ENCODE measurements around the gene EXOC3L4.

Gene EXOC3L4

GRCh38 chr14:103126088-103126872 is 31.8 kb downstream of the EXOC3L4 start:
- H3K36me3 ChIP-seq (ENCODE audit: insufficient read depth, low read length), result no peaks in the 10 kb centered on the region
- 94% methylated on average over 22 of the region's 22 CpGs for WGBS
- H3K9me3 ChIP-seq (ENCODE audit: insufficient read depth, low read depth, low read length), result no peaks in the 10 kb centered on the region
- H3K27ac ChIP-seq (ENCODE audit: low read depth, low read length), result no peak overlapping the region
- H3K4me1 ChIP-seq (ENCODE audit: insufficient read depth, low read length), result peaks cover 9% of the 10 kb centered on the region
- H3K9ac ChIP-seq (ENCODE audit: low read depth, low read length), result no peak overlapping the region
- H3K27me3 ChIP-seq (ENCODE audit: insufficient read depth, low read length), result peaks cover 23% of the 10 kb centered on the region
- peak overlapping the region; percentile 26; the same call in 1 of the 2 replicates for H3K4me3 ChIP-seq (ENCODE audit: low read length)

DNA sequence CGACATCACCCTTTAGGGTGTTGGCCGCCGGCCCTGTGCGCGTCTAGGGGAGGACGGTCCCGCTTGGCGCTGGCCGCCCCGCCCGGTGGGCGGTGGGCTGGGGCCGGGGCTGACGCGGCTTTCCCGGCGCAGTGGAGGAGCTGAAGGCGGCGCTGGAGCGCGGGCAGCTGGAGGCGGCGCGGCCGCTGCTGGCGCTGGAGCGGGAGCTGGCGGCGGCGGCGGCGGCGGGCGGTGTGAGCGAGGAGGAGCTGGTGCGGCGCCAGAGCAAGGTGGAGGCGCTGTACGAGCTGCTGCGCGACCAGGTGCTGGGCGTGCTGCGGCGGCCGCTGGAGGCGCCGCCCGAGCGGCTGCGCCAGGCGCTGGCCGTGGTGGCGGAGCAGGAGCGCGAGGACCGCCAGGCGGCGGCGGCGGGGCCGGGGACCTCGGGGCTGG is 32.4 kb downstream of the EXOC3L4 start:
- Histone ChIP-seq H3K9me3 (ENCODE audit: insufficient read depth, low read depth, low read length) (no peaks in the 10 kb centered on the region), H3K4me3 (ENCODE audit: low read length) (peak overlapping the region; percentile 26; the same call in 1 of the 2 replicates), H3K4me1 (ENCODE audit: insufficient read depth, low read length) (peaks cover 7% of the 10 kb centered on the region), H3K27me3 (ENCODE audit: insufficient read depth, low read length) (peaks cover 21% of the 10 kb centered on the region), H3K27ac (ENCODE audit: low read depth, low read length) (no peak overlapping the region), H3K9ac (ENCODE audit: low read depth, low read length) (no peak overlapping the region), H3K36me3 (ENCODE audit: insufficient read depth, low read length) (no peaks in the 10 kb centered on the region)
- WGBS, result 96% methylated on average over 62 of the region's 62 CpGs

DNA sequence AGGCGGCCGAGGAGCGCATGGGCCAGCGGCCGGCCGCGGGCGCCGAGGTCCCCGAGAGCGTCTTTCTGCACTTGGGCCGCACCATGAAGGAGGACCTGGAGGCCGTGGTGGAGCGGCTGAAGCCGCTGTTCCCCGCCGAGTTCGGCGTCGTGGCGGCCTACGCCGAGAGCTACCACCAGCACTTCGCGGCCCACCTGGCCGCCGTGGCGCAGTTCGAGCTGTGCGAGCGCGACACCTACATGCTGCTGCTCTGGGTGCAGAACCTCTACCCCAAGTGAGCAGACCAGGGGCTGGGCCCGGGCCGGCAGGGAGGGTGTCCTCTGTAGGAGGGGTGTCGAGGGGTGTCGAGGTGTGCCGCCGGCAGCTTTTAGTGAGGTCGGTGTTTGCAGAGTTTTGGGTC is 32.8 kb downstream of the EXOC3L4 start:
- peaks cover 5% of the 10 kb centered on the region for H3K4me1 ChIP-seq (ENCODE audit: insufficient read depth, low read length)

GRCh38 chr14:103127861-103128598 is 33.5 kb downstream of the EXOC3L4 start:
- Histone ChIP-seq H3K9me3 (ENCODE audit: insufficient read depth, low read depth, low read length) (no peaks in the 10 kb centered on the region), H3K4me3 (ENCODE audit: low read length) (no peak overlapping the region), H3K9ac (ENCODE audit: low read depth, low read length) (no peak overlapping the region), H3K4me1 (ENCODE audit: insufficient read depth, low read length) (no peaks in the 10 kb centered on the region), H3K36me3 (ENCODE audit: insufficient read depth, low read length) (peaks cover 5% of the 10 kb centered on the region), H3K27ac (ENCODE audit: low read depth, low read length) (no peak overlapping the region), H3K27me3 (ENCODE audit: insufficient read depth, low read length) (peaks cover 18% of the 10 kb centered on the region)
- 89% methylated on average over 16 of the region's 16 CpGs for WGBS

More for the DNA sequence above, 32.8 kb downstream of the EXOC3L4 start:
- no peak overlapping the region for H3K27ac ChIP-seq (ENCODE audit: low read depth, low read length)
- peaks cover 21% of the 10 kb centered on the region for H3K27me3 ChIP-seq (ENCODE audit: insufficient read depth, low read length)
- H3K9me3 ChIP-seq (ENCODE audit: insufficient read depth, low read depth, low read length), result no peaks in the 10 kb centered on the region
- H3K9ac ChIP-seq (ENCODE audit: low read depth, low read length), result no peak overlapping the region
- no peaks in the 10 kb centered on the region for H3K36me3 ChIP-seq (ENCODE audit: insufficient read depth, low read length)
- no peak overlapping the region for H3K4me3 ChIP-seq (ENCODE audit: low read length)
- WGBS, result 96% methylated on average over 39 of the region's 39 CpGs

- H3K4me1 ChIP-seq (ENCODE audit: insufficient read depth, low read length), result no peaks in the 10 kb centered on the region
Observed at GRCh38 chr14:103128631-103129300, 34.2 kb downstream of the EXOC3L4 start.

DNA sequence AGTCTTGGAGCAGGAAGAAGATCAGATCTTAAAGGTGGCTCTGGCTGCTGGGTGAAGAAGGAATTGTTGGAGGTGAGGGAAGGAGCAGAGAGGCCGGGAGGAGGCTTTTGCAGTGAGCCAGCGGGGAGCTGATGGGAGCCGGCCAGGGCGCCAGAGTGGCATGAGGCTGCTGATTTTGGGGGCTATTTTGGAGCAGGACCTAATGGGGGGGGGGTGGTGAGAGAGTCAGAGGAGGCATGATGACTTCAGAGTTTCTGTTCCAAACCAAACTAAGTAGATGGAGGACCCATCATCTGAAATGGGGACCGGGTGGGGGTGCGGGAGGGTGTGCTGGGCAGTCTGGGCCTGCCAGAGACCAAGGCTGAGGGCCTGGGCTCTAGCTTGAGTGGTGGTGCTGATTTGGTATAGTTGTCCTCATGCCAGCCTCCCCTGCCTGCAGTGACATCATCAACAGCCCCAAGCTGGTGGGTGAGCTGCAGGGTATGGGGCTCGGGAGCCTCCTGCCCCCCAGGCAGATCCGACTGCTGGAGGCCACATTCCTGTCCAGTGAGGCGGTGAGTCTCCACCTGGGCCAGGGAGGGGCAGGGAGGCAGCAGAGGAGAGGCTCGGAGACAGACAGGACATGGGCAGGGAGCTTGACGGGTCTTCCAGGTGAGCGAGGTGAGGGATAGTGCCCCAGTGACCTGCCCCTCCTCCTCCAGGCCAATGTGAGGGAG is 34.9 kb downstream of the EXOC3L4 start:
- peaks cover 17% of the 10 kb centered on the region for H3K36me3 ChIP-seq (ENCODE audit: insufficient read depth, low read length)
- H3K4me1 ChIP-seq (ENCODE audit: insufficient read depth, low read length), result no peaks in the 10 kb centered on the region
- 89% methylated on average over 12 of the region's 12 CpGs for WGBS
- no peak overlapping the region for H3K4me3 ChIP-seq (ENCODE audit: low read length)
- no peak overlapping the region for H3K27ac ChIP-seq (ENCODE audit: low read depth, low read length)
- H3K9me3 ChIP-seq (ENCODE audit: insufficient read depth, low read depth, low read length), result no peaks in the 10 kb centered on the region
- H3K9ac ChIP-seq (ENCODE audit: low read depth, low read length), result no peak overlapping the region
- H3K27me3 ChIP-seq (ENCODE audit: insufficient read depth, low read length), result peaks cover 10% of the 10 kb centered on the region; the same call in 1 of the 2 replicates

More at GRCh38 chr14:103128631-103129300, 34.2 kb downstream of the EXOC3L4 start:
- Histone ChIP-seq H3K36me3 (ENCODE audit: insufficient read depth, low read length) (peaks cover 12% of the 10 kb centered on the region), H3K27ac (ENCODE audit: low read depth, low read length) (no peak overlapping the region), H3K27me3 (ENCODE audit: insufficient read depth, low read length) (peaks cover 13% of the 10 kb centered on the region), H3K4me3 (ENCODE audit: low read length) (no peak overlapping the region), H3K9ac (ENCODE audit: low read depth, low read length) (no peak overlapping the region), H3K9me3 (ENCODE audit: insufficient read depth, low read depth, low read length) (no peaks in the 10 kb centered on the region)
- WGBS, result 90% methylated on average over 13 of the region's 13 CpGs

- H3K36me3 ChIP-seq (ENCODE audit: insufficient read depth, low read length), result peaks cover 17% of the 10 kb centered on the region
- no peaks in the 10 kb centered on the region for H3K9me3 ChIP-seq (ENCODE audit: insufficient read depth, low read depth, low read length)
- H3K4me1 ChIP-seq (ENCODE audit: insufficient read depth, low read length), result no peaks in the 10 kb centered on the region
- peaks cover 10% of the 10 kb centered on the region; the same call in 1 of the 2 replicates for H3K27me3 ChIP-seq (ENCODE audit: insufficient read depth, low read length)
- no peak overlapping the region for H3K9ac ChIP-seq (ENCODE audit: low read depth, low read length)
- H3K4me3 ChIP-seq (ENCODE audit: low read length), result no peak overlapping the region
- no peak overlapping the region for H3K27ac ChIP-seq (ENCODE audit: low read depth, low read length)
- WGBS, result 90% methylated on average over 26 of the region's 26 CpGs
Observed at GRCh38 chr14:103130017-103130764, 35.7 kb downstream of the EXOC3L4 start.

DNA sequence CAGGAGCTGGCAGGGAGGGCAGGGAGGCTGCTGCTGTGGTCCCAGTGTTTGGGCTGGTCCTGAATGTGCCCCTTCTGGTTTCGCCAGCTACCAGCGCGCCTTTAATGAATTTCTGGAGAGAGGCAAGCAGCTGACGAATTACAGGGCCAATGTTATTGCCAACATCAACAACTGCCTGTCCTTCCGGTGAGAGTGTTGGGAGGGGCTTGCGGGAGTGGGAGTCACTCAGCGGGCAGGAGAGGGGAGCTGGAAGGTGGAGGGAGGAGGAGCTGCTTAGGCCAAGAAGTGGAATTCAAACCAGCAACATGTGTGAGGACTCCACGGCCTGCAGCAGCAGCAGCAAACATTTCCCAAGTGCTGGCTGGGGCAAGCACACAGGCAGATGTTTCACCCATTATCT is 36.4 kb downstream of the EXOC3L4 start:
- Histone ChIP-seq H3K27me3 (ENCODE audit: insufficient read depth, low read length) (peaks cover 10% of the 10 kb centered on the region; the same call in 1 of the 2 replicates), H3K9ac (ENCODE audit: low read depth, low read length) (no peak overlapping the region), H3K4me1 (ENCODE audit: insufficient read depth, low read length) (no peaks in the 10 kb centered on the region), H3K9me3 (ENCODE audit: insufficient read depth, low read depth, low read length) (no peaks in the 10 kb centered on the region), H3K36me3 (ENCODE audit: insufficient read depth, low read length) (peaks cover 17% of the 10 kb centered on the region), H3K27ac (ENCODE audit: low read depth, low read length) (no peak overlapping the region), H3K4me3 (ENCODE audit: low read length) (no peak overlapping the region)
- WGBS, result 91% methylated on average over 8 of the region's 8 CpGs

GRCh38 chr14:103131580-103131979 is 37.1 kb downstream of the EXOC3L4 start:
- H3K36me3 ChIP-seq (ENCODE audit: insufficient read depth, low read length), result peaks cover 17% of the 10 kb centered on the region

More at GRCh38 chr14:103131580-103131979, 37.1 kb downstream of the EXOC3L4 start:
- WGBS, result 95% methylated on average over 9 of the region's 9 CpGs
- no peak overlapping the region for H3K27ac ChIP-seq (ENCODE audit: low read depth, low read length)
- no peak overlapping the region for H3K9ac ChIP-seq (ENCODE audit: low read depth, low read length)
- H3K27me3 ChIP-seq (ENCODE audit: insufficient read depth, low read length), result peaks cover 6% of the 10 kb centered on the region; the same call in 1 of the 2 replicates
- no peak overlapping the region for H3K4me3 ChIP-seq (ENCODE audit: low read length)
- H3K9me3 ChIP-seq (ENCODE audit: insufficient read depth, low read depth, low read length), result no peaks in the 10 kb centered on the region
- 0 out of 2 replicates have a peak, but pooled peaks cover under 1% of the 10 kb centered on the region for H3K4me1 ChIP-seq (ENCODE audit: insufficient read depth, low read length)

Data from HUES64 (cell line).